SK-N-DZ (cell line): ENCODE measurements around the gene TBC1D22A.
"Not testable (repeated sequence)": the region's sequence is repeated elsewhere in the genome, so short reads cannot be mapped to it uniquely, and the experiment has no call there.

Source experiments
- DNase-seq: peaks from one replicate; pipeline ENCODE4 v3.0.0-alpha.2; 2015; ENCODE audit warnings: low spot score

Gene TBC1D22A

DNA sequence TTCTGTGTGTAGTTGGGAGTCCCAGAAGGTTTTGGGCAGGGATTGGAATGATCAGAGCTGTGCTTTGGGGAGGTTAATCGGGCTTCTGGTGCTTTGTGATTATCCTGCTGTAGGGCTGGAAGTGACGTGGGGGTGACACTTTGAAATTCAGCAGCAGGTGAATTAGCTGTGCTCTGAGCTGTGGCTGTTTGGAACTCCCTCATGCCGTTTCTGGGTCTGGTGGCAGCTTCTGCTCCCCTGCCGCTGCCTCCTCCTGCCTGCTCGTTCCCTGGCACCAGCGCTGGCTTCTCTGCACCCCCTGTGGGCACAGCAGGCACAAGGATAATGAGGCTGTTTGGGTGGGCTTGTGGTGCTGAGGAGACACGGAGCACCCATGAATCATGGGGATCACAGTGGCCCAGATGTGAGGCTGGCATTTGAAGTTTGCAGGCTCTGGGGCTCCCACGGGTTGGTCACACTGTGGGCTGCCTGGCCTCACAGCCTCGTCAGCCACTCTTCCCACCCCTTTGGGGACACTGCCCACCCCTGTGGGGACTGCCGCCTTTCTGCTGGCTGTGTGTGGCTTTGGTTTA is 49.7 kb downstream of the TBC1D22A start:
- DNase-seq, result no peak

DNA sequence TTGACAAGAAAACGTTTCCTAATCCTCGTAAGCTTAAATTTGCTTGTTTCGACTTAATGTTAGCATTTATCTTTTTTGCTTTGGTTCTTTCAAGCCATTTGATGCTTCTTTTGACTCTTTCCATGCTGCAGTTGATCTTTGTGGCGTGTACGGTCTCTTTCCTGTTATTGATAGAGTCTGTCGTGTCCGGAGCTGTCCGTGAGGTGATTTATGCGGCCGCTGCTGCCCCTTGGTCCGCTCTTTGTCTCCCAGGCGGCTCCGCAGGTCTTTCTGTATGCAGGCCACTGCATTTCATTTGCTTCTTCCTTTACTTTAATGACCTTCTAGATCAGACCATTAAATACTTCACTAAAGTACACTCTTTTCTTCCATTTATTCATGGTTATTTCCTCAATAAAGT is 50.3 kb downstream of the TBC1D22A start:
- no peak for DNase-seq

DNA sequence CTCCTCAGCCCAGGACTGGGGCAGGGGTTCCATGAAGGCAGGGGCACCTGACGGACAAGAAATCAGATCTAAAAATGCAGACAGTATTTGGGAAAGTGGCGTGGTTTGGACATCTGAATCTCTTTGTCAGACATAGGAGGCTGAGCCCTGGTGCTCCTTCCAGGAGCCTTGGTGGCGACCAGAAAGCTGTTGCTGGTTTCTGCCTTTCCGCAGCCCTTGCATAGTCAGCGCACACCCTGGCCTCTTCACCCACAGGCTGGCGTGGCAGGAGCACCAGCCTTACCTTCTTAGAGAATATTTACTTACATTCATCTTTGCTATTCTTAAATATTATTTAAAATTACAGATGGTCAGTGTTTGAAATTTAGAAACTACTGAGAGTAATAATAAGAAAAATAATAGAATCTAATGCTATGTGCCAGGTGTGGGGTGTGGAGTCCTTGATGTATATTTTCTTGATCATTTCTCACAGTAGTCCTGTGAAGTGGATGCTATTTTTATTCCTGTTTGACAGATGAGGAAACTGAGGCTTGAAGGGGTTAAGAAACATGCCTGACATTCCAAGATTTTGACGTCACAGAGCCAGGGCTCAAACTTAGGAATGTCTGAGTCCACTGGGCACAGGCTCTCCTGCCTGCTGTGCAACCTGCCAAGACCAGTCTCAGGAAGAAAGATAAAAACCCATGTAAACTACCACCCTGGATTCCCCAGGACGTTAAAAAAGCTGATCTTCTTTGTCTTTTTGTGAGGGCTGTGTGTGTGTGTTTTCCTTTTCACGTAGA is 51.6 kb downstream of the TBC1D22A start:
- no peak for DNase-seq

DNA sequence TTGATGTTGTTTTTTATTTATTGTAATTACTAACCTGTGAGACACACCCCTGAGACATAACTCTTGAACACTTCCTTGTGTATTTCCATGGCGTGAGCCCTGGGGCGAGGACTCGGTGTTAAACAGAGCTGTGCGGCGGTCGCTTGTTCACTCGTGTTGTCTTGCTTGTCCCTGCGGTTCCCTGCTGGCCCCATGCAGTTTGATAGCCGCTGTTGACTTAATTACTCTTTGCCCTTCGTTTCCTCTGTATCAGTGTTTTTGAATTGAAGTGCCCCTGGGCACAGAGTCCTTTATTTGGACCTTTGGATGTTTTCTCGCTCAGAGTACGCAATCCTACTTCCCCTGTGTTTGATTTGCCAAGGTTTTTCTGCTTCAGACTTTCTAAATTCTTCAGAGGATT is 52.7 kb downstream of the TBC1D22A start:
- DNase-seq, result no peak

DNA sequence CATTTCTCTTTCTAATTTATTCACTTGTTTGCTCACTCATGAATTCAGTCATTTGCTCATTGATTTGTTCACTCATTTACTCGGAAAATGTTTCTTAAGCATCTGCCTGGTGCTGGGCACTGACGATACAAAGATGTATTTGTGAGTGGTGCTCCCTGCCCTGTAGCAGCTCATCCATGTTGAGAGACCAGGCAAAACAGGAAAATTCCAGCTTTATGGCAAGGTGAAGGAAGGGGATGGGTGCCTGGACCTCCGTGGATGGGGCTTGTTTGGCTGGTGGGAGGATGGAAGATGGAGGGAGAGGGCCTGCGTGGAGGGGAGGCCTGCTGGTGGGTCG is 53.1 kb downstream of the TBC1D22A start:
- DNase-seq, result no peak

DNA sequence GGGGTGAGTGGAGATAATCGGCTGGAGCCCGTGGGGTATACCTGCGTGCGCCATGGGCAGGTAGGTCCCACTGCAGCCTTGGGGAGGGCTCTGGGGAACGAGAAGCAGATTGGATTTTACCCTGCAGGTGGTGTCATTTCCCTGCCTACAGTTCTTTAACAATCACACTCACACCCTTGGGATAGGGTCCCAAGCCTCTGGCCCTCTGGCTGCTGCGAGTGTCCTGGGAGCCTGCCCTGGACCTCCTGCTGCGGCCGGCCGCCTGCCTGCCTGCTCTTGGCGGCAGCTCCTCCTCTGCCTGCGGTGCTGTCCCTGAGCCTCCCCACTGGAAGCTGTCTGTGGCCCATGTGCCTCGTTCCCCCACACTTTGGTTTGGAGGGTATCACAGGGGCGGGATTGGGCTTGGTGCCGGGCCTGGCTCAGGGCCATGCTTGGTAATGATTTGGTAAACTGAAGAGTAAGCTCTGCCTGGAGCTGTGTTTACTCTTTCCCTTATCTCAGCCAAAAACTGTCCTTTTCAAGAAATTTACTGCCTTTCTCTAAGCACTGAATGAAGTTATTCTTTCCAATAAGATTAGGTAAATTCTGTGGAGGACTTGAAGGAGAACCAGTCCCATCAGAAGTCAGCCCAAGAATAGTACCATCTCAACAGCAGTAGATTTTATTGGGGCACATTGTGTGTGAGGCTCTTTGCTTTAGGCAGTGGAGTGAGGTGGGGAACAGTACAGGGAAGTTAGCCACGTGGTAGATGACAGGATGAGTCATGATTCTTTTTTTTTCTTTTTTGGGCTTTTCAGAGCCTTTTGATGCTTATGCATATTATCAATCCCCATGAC is 53.7 kb downstream of the TBC1D22A start:
- DNase-seq, result no peak

DNA sequence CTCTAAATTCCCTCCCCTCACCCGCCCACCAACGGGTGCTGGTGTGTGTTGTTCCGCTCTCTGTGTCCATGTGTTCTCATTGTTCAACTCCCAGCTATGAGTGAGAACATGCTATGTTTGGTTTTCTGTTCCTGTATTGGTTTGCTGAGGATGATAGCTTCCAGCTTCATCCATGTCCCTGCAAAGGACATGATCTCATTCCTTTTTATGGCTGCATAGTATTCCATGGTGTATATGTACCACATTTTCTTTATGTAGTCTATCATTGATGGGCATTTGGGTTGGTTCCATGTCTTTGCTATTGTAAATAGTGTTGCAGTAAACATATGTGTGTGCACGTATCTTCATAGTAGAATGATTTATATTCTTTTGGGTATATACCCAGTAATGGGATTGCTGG is 54.9 kb downstream of the TBC1D22A start:
- DNase-seq, result not testable (repeated sequence)

DNA sequence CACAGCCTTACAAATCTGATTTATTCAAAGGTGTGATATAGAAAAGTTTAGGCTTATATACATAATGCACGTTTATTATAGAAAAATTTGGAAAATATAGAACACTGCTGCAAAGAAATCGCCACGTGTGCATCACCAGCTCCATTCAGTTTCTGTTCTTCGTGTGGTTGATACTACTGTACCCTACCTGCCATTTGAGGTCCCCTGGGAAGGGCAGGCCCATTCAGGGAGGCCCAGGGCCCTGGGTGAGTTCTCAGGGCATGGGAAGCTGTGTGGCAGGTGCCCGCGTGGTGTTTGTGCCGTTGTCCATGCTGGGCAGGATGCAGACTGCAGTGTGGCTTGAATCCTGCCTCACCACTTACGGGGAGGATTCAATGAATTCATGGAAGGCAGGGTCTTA is 60.8 kb downstream of the TBC1D22A start:
- no peak for DNase-seq

DNA sequence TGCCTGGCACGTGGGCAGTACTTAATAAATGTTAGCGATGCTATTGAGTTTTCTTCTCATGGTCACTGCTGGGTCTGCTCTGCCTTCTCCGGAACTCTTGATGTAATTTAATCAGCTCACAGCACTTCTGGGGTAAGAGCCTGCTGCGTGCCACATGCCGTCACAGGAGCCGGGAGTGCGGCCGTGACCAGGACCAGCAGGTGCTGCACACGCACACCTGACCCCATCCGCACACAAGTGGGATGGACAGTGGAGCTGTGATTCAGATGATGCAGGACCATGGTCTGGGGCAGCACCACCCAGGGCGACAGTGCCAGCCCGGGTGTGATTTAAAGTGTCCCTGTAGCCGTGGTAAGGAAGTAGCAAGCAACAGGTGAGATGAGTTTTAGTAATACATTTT is 61.2 kb downstream of the TBC1D22A start:
- no peak for DNase-seq

DNA sequence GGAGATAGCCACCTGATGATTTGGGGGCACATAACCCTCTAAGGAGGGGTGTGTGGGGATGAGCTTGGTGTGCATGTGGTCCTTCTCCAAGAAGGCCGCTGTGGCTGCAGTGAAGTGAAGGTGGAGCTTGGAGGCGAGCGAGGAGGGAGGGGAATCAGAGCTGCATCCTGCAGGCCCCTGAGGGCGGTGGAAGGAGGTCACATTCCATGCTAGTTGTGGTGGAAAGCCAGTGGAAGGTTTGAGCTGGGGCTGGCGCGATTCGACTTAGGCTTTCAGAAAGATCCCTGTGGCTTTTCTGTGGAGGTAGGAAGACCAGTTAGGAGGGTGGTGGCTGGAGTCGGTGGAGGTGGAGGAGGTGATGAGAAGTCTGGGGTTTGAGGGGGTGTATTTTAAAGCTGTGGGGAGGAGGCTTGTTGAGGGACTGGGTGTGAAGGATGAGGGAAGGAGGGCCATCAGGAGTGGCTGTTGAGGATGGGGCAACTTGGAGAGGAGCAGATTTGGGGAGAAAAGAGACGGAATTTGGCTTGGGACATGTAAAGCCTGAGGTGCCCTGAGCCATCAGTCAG is 62.0 kb downstream of the TBC1D22A start:
- no peak for DNase-seq

DNA sequence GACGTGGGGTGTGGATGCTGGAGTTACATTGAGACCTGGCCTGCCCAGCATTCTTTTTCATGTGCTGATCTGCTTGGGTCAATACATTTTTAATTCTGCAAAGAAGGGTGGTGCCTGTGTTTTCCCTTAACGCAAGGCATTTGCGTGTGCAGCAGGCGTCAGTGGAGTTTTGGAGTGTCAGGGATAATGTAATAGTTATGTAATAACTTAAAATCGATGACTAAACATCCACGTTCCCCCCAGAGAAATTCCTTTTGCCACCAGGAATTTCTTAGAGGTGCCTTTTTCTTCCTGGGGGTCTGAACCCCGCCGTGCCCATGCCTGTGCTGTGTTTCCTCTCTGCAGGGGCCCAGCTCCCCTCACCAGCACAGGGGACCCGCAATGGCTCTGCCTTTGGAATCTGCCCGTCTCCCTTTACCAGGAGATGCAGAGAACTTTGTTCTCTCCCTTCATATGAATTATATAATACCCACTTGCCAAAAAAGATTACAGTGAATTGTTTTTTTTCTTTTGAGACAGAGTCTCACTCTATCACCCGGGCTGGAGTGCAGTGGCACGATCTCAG is 62.6 kb downstream of the TBC1D22A start:
- DNase-seq, result no peak

DNA sequence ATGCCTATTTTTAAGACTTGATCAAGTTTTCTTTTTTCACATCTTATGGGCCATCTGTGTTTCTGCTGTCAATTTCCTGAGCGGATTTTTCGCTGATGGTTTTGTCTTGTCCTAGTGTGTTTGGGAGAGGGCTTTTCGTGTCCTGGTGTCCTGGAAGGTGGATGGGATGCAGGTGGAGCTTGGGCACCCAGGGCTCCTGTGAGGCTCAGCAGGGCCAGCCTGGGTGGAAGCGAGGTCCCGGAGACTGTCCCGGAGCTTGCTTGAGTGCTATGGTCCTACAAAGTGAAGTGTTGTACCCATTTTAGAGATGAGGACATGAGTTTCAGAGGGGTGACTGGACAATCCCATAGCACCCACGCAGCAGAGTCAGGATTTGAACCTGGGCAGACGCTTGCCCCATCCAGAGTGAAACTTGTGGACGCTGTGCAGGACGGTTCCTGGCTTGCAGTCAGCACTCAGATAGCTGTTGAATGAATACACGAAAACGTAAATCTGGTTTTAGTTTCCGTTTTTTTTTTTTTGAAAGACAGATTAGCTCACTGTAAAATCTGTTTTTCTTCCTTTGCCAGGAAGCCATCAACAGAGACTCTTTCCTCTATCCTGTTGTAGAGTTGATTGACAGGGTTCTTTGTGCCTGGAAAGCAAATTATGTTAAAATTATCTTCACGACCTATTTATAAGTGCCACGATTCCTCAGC is 64.1 kb downstream of the TBC1D22A start:
- DNase-seq, result no peak

DNA sequence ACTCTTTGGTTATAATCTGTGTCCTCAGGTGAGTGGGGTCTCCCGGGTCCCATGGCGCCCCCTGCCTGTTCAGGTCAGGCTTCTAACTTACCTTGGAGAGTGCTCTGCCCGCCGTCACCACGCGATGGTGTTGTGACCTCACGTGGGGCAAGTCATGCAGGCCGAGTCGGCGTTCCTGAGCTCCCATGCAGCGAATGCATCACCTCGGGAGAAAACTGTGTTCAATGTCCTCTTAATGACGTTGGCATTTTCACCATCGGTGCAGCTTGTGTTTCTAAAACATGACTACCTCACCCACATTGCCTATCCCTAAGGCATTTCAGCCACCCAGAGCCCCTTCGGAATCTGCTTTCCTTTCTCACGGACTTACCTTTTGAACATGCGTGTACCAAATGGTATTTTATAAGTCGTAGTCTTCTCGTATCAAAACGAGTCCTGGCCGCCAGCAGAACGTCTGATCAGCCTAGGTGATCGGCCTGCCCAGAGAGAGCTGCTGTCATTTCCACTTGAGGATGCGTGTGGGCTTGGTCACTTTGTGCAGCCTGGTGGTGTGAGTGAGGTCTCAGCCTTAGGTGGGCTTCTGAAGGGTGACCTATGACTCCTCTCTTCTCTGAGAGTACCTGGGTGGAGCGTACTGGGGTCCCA is 64.8 kb downstream of the TBC1D22A start:
- DNase-seq, result no peak

DNA sequence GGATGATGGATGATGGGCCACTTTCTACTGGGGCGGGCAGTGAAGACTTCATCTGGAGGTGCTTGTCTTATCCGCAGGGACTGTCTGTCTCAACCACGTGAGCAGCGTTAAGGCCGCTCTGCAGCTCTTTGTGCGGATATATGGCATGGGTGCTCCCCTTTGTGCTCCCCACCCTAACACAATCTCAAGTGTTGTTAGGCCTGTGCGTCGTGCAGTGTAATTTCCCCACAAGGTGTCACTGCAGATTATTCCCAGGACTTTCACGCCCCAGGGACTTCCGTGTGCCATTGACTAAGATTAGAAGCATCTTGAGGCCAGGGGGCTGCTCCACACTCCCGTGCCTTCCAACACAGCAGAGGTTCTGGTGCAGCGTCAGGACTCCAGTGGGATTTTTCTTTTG is 65.3 kb downstream of the TBC1D22A start:
- no peak for DNase-seq

DNA sequence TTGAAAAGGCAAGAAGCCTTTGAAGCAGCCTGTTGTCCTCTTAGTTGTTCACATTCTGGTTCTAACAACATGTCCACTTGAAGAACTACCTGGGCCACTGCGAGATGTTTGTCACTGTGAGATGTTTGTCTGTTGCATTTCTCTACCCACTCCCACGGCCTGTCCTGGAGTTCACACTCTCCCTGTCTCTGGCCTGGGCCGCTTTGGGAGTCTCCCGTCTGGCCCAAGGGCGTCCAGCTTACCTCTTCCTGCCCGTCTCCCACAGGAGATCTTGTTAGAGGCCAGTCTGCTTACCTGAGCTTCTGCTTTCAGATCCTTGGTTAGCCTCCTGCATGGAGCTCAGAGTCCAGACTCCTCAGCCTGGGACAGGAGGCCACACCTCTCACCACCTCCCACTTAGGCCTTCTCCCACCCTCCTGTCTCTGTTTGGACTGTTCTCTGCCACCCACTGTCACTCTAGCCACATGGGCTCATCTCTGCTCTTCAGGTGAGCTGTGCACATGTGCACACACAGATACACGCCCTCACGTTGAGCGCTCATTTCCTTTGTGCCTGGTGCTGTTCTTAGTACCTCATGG is 66.0 kb downstream of the TBC1D22A start:
- no peak for DNase-seq

DNA sequence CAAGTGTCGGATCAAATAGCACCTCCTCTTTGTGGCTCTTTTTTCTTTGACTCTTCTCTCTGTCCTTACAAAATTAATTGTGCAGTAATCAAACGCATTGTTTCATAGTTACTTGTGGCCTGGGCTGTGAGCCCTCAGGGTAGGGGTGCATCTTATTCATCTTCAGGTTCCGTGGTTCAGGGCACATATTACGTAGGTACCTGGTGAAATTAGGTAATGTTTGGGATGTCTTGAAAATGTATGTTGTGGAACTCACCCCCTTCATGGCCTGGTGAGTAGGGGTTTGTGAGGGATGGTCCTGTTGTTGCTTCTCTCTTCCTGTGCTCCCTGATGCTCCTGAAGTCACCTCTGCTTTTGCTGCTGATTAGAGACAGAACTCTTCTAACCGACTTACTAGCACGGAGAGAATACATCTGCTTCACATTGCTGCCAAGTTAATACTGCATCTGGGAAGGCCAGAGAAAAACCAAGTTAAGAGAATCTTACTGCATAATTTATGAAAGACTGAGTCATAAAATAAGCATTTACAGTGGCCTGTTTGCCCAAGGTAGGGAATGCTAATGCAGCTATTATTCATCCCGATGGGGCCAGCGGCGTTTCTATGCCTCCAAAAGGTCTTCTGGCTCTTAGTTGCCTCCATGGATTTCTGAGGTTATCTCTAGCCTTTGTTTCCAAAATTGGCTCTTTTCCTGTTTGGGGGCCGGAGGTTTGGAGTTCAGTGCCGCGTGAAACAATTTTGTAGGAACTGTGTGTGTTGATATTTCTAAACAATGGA is 66.9 kb downstream of the TBC1D22A start:
- no peak for DNase-seq

DNA sequence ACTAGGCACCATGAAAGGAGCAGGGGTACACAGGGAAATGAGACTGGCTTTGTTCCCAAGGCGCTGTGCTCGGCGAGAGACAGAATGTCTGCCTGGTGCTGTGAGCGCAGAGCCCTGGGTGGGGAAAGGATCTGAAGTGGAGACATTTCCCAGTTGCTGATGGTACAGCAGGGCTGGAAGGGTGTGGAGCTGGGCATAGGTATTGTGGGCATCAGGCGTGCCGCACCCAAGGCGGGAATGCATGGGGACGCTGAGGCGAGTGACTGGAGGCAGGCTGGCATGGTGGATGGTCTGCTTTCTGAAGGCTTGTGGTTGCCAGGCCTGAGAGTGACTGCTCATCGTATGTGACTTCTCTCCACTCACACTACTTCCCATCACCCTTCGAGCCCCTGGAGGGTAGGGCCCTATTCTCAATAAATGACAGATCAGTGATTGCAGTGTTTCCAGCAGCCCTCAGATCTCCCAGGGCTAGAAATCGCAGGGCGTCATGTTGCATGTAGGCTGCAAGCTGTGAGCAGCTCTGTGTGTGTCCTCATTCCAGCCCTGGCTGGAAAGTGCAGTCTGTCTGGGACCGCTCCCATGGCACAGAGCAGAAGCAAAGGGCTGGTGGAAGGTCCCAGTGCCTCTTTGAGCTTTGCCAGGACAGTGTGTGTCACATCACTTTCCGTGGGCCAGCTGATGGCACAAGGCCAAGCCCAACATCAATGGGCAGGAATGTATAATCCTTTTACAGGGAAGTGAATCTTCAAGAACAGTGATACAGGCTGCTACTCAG is 67.7 kb downstream of the TBC1D22A start:
- DNase-seq, result no peak

DNA sequence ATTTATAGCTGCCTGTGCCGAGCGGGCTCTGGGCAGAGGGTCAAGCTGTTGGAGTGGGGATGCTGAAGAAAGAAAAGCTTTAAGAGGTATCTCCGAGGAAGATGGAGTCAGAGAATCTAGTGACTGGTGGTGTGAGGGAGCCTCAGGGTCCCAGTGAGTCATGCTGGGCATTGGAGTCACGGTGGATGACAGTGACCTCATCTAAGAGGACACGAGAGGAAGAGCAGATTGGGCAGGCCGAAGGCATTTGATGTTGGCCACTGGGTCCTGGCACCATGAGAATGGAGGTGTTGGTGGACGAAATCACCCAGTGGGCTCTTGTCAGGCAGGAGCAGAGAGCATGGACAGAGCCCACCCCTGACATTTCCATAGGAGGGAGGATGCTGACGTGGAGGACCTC is 68.4 kb downstream of the TBC1D22A start:
- DNase-seq, result no peak

DNA sequence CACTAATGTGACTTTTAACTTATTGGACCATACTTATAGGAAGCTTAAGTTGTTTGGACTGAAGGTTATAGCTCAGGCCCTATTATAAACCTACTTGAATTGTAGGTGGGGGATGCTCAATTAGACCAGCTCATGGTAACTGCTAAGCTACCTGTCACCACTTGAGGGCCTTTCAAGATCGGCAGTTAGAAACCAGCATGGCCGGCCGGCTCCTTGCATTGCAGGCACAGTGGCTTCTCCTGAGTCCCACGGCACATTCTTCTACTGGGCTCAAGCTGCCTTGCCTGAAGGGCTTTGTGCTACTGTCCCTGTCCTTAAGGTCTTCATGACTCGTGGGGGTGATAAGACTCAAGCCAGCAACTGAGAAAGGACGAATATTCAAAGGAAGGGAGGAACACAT is 70.8 kb downstream of the TBC1D22A start:
- no peak for DNase-seq
